Peyer's patch (tissue), 4 donors: ENCODE results near the gene DOHH.

Experiments used
- CTCF ChIP-seq, 6 experiments: fragments of 450-650 bp in 4 of 6; fragments of 200-600 bp in 2 of 6; sonication (generic) in 1 of 6; IDR thresholded peaks; one replicate each; pipeline ENCODE4 v1.5.1; 2017 to 2019; ENCODE audit warnings: antibody characterized with exemption in 6 of 6, mild to moderate bottlenecking in 3 of 6, moderate library complexity in 1 of 6
- POLR2A ChIP-seq, 2 donors: fragments of 450-650 bp; IDR thresholded peaks; one replicate each; pipeline ENCODE4 v1.5.1; 2017; ENCODE audit warnings: antibody characterized with exemption in 2 of 2, mild to moderate bottlenecking in 2 of 2, moderate library complexity in 2 of 2

- no peak for TF ChIP-seq CTCF (IDR thresholded peaks at IDR 0.05)
- no peak for TF ChIP-seq POLR2A (IDR thresholded peaks at IDR 0.05)
Measured at GRCh38 chr19:3530389-3530788, 29.9 kb upstream of the DOHH start.
